ENCODE data around the gene SIGLEC10. TPM values are rescaled to one million over a fixed set of nuclear protein-coding genes. Genes with fewer than 3 reads are reported as not detected.

Gene SIGLEC10
- polyA plus RNA-seq, 4 donors, result 1.3 to 10.0 (median 2.2) TPM

DNA sequence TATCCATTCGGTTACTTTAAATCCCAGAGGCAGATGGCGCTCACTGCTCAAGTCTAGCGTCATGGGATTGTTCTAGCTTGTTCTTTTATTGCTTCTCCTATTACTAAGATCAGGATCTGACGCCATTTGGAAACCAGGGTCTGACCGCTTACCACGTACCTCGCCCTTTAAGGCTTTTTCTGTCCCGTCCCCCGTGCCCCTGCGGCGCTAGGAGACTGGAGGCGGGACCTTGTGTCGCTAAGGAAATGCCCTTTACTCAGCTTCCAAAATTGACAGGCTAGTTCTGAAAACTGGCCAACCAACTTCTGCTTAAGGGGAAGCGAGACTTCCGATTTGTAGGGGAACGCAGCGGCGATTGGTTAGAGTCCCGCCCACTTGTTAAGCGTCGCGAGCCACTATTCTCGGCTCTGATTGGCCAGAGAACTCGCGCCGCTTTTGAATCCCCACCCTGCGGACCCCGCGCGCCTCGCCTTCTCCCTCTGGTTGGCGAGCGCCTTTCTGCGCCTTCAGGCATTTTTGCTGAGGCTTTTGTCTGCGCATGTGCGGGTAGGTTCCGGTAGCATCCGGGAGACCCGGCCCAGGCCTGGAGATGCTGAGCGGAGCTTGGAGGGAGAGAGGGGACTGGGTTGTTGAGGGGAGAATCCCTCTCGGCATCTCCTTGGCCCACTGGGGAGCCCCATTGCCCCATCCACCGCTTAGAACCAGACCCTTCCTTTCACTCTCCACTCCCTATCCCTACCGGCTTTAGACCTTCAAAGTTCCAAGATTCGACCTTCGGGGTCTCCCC lies 23.2 kb downstream of the SIGLEC10 start:
- WGBS, 3 donors, result 2 to 3% (median 2%) methylated on average over 45 of the region's 45 CpGs
- peak; percentile 96 to 99 for DNase-seq
- Histone ChIP-seq H3K4me3 (ENCODE audit: low read depth in 1 of 3, low read length in 3 of 3) (peak overlapping the region in 2 of 3 donors; percentile 39 to 54), H3K36me3 (ENCODE audit: control insufficient read depth in 3 of 3, insufficient read depth in 2 of 3, low read depth in 1 of 3, low read length in 3 of 3) (no peaks in the 10 kb centered on the region), H3K9me3 (ENCODE audit: control insufficient read depth in 2 of 2, insufficient read depth in 1 of 2, low read depth in 1 of 2, low read length in 1 of 2) (no peaks in the 10 kb centered on the region), H3K4me1 (ENCODE audit: control insufficient read depth in 3 of 3, insufficient read depth in 2 of 3, low read depth in 1 of 3, low read length in 2 of 3) (peaks cover 2 to 11% (median 3%) of the 10 kb centered on the region in 3 donors), H3K27me3 (ENCODE audit: control insufficient read depth in 3 of 3, insufficient read depth in 3 of 3, low read length in 3 of 3) (no peaks in the 10 kb centered on the region), H3K27ac (ENCODE audit: low read depth in 1 of 3, low read length in 2 of 3) (peak overlapping the region; percentile 15 to 80 (median 73))
- FAIRE-seq, result no peak

DNA sequence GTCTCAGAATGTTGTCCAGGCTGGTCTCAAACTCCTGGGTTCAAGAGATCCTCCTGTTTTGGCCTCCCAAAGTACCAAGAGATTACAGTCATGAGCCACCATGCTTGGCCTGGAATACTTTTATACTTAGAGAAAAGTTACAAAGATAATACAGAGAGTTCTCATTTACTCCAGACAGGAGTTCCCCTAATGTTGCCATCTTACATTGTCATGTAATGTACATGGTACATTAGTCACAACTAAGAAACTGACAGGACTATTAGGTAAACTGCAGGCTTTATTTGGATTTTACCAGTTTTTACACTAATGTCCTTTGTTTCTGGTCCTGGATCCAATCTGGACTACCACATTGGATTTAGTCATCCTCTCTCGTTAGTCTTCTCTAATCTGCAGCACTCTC lies 24.7 kb downstream of the SIGLEC10 start:
- FAIRE-seq (no peak), DNase-seq (no peak)
- no peak overlapping the region for H3K27ac ChIP-seq (ENCODE audit: low read depth in 1 of 3, low read length in 2 of 3)
- no peaks in the 10 kb centered on the region for H3K27me3 ChIP-seq (ENCODE audit: control insufficient read depth in 3 of 3, insufficient read depth in 3 of 3, low read length in 3 of 3)
- WGBS, 3 donors, result 93 to 95% (median 95%) methylated on average over 1 of the region's 1 CpG
- H3K4me1 ChIP-seq (ENCODE audit: control insufficient read depth in 3 of 3, insufficient read depth in 2 of 3, low read depth in 1 of 3, low read length in 2 of 3), result peaks cover 2 to 23% (median 3%) of the 10 kb centered on the region in 3 donors
- no peaks in the 10 kb centered on the region for H3K9me3 ChIP-seq (ENCODE audit: control insufficient read depth in 2 of 2, insufficient read depth in 1 of 2, low read depth in 1 of 2, low read length in 1 of 2)
- no peaks in the 10 kb centered on the region for H3K36me3 ChIP-seq (ENCODE audit: control insufficient read depth in 3 of 3, insufficient read depth in 2 of 3, low read depth in 1 of 3, low read length in 3 of 3)
- H3K4me3 ChIP-seq (ENCODE audit: low read depth in 1 of 3, low read length in 3 of 3), result no peak overlapping the region

DNA sequence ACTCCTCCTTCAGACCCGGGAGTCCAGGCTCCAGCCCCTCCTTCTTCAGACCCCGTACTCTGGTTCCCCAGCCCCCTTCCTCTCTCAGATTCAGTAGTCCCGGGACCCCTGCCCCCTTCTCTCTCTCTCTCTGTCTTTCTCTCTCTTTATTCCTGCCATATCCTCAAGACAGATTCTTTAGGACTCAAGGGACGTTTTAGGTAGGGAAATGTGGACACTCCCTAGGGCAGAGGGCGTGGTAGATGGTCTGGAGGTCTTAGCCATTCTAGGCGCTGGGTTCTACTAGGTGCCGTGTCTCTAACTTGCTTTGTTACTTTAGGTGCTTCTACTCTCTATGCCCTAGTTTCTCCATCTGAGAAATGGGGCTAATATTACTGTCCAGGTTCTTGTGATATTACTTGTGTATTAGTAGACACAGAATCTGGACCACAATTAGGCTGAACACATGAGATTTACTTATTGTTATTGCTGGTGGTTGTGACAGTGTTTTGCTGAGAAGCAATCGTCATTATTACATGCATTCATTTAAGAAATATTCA lies 26.3 kb downstream of the SIGLEC10 start:
- Histone ChIP-seq H3K36me3 (ENCODE audit: control insufficient read depth in 3 of 3, insufficient read depth in 2 of 3, low read depth in 1 of 3, low read length in 3 of 3) (no peaks in the 10 kb centered on the region), H3K9me3 (ENCODE audit: control insufficient read depth in 2 of 2, insufficient read depth in 1 of 2, low read depth in 1 of 2, low read length in 1 of 2) (no peaks in the 10 kb centered on the region), H3K27me3 (ENCODE audit: control insufficient read depth in 3 of 3, insufficient read depth in 3 of 3, low read length in 3 of 3) (no peaks in the 10 kb centered on the region), H3K4me1 (ENCODE audit: control insufficient read depth in 3 of 3, insufficient read depth in 2 of 3, low read depth in 1 of 3, low read length in 2 of 3) (peaks cover 2 to 23% (median 3%) of the 10 kb centered on the region in 3 donors), H3K27ac (ENCODE audit: low read depth in 1 of 3, low read length in 2 of 3) (peak overlapping the region in 1 of 3 donors; percentile 81), H3K4me3 (ENCODE audit: low read depth in 1 of 3, low read length in 3 of 3) (peak overlapping the region in 1 of 3 donors; percentile 49)
- FAIRE-seq (no peak), DNase-seq (no peak)
- WGBS, 3 donors, result 59 to 64% (median 64%) methylated on average over 8 of the region's 8 CpGs

DNA sequence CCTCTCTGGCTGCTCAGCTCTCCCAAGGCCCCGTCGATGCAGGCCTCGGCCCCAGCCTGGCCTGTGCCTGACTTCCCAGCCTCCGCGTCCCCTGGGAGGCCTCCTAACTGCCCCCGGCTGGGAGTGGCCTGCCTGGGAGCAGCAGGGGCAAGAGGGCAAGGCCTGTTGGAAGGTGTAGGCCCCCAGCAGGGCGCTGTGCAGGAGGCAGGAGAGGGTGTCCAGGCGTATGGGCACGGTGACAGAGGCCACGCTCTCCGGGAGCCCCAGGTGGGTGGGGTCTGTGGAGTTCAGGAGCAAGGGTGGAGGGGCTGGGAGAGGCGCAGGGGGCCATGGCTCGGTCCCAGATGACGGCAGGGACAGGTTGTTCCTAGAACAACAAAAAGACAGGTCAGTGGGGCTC lies 28.3 kb downstream of the SIGLEC10 start:
- Histone ChIP-seq H3K4me3 (ENCODE audit: low read depth in 1 of 3, low read length in 3 of 3) (peak overlapping the region in 1 of 3 donors; percentile 49), H3K27me3 (ENCODE audit: control insufficient read depth in 3 of 3, insufficient read depth in 3 of 3, low read length in 3 of 3) (no peaks in the 10 kb centered on the region), H3K27ac (ENCODE audit: low read depth in 1 of 3, low read length in 2 of 3) (peak overlapping the region in 1 of 3 donors; percentile 81), H3K4me1 (ENCODE audit: control insufficient read depth in 3 of 3, insufficient read depth in 2 of 3, low read depth in 1 of 3, low read length in 2 of 3) (peaks cover 0 to 17% (median 0%) of the 10 kb centered on the region in 3 donors), H3K36me3 (ENCODE audit: control insufficient read depth in 3 of 3, insufficient read depth in 2 of 3, low read depth in 1 of 3, low read length in 3 of 3) (no peaks in the 10 kb centered on the region), H3K9me3 (ENCODE audit: control insufficient read depth in 2 of 2, insufficient read depth in 1 of 2, low read depth in 1 of 2, low read length in 1 of 2) (no peaks in the 10 kb centered on the region)
- WGBS, 3 donors, result 63 to 73% (median 69%) methylated on average over 13 to 14 of the region's 14 CpGs
- FAIRE-seq (no peak), DNase-seq (peak in 1 of 2 donors; percentile 80)

DNA sequence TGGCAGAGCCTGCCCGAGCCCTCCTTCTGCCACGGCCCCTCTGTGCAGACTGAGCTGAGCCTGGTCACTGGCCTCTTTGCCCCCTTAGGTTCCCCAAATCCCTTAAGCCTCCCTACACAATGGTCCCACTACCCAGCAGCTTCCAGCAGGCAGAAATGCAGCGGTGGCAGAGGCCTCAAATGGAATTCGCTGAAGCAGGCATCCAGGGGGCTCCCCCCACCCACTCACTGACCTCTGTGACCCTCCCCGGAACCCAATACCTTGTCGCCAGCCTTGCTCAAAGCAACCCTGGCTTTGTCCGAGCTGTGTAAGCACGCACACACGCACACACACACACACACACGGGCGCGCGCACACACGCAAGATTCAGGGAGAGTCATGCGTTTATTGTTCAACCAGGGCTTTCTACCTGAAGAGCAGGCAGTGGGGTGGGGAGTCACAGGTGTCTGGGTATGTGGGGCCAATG lies 29.5 kb downstream of the SIGLEC10 start, which contains the start of gene LIM2:
TSS of gene LIM2 (minus strand) at position 51 of the 466 bp plus-strand sequence. CDS start 531 bp downstream, outside the sequence.
- WGBS, 3 donors, result 83 to 91% (median 88%) methylated on average over 15 of the region's 15 CpGs
- H3K4me1 ChIP-seq (ENCODE audit: control insufficient read depth in 3 of 3, insufficient read depth in 2 of 3, low read depth in 1 of 3, low read length in 2 of 3), result peaks cover 0 to 15% (median 0%) of the 10 kb centered on the region in 3 donors
- H3K36me3 ChIP-seq (ENCODE audit: control insufficient read depth in 3 of 3, insufficient read depth in 2 of 3, low read depth in 1 of 3, low read length in 3 of 3), result no peaks in the 10 kb centered on the region
- no peaks in the 10 kb centered on the region for H3K27me3 ChIP-seq (ENCODE audit: control insufficient read depth in 3 of 3, insufficient read depth in 3 of 3, low read length in 3 of 3)
- peak within 1 kb of the TSS in 1 of 3 donors; percentile 81 for H3K27ac ChIP-seq (ENCODE audit: low read depth in 1 of 3, low read length in 2 of 3)
- no peak within 1 kb of the TSS for H3K4me3 ChIP-seq (ENCODE audit: low read depth in 1 of 3, low read length in 3 of 3)
- H3K9me3 ChIP-seq (ENCODE audit: control insufficient read depth in 2 of 2, insufficient read depth in 1 of 2, low read depth in 1 of 2, low read length in 1 of 2), result no peaks in the 10 kb centered on the region
- DNase-seq (no peak), FAIRE-seq (no peak)

DNA sequence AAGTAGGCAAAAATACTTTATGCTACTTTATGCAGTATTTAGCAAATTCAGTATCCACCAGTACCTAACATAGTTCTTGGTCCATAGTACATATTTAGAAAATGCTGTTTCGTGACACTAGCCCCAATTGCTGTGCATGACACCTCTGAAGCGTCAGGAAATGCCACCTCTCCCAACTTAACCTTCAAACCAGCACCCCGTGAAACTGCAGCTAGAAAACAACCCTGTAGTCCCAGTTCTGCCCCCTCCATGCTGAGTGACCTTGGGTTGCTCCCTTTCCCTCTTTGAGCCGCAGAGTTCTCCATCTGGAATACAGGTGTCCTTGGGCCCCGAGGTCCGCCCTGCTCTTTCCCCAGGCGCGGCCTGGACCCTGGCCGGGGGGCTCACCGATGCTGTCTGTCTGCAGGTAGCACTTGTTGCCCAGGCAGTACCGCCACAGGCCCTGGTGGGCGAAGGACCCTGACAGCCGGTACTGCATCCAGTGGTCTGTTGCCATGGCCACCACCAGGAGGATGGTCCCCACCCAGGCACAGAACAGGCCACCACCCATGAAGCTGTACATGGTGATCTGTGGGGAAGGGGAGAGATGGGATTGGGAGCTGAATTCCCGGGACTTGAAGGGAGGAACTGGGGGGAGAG lies 30.4 kb downstream of the SIGLEC10 start:
- Histone ChIP-seq H3K36me3 (ENCODE audit: control insufficient read depth in 3 of 3, insufficient read depth in 2 of 3, low read depth in 1 of 3, low read length in 3 of 3) (no peaks in the 10 kb centered on the region), H3K27ac (ENCODE audit: low read depth in 1 of 3, low read length in 2 of 3) (no peak overlapping the region), H3K4me1 (ENCODE audit: control insufficient read depth in 3 of 3, insufficient read depth in 2 of 3, low read depth in 1 of 3, low read length in 2 of 3) (peaks cover 0 to 15% (median 0%) of the 10 kb centered on the region in 3 donors), H3K4me3 (ENCODE audit: low read depth in 1 of 3, low read length in 3 of 3) (no peak overlapping the region), H3K27me3 (ENCODE audit: control insufficient read depth in 3 of 3, insufficient read depth in 3 of 3, low read length in 3 of 3) (no peaks in the 10 kb centered on the region), H3K9me3 (ENCODE audit: control insufficient read depth in 2 of 2, insufficient read depth in 1 of 2, low read depth in 1 of 2, low read length in 1 of 2) (no peaks in the 10 kb centered on the region)
- WGBS, 3 donors, result 79 to 83% (median 80%) methylated on average over 14 of the region's 14 CpGs
- FAIRE-seq (no peak), DNase-seq (no peak)

DNA sequence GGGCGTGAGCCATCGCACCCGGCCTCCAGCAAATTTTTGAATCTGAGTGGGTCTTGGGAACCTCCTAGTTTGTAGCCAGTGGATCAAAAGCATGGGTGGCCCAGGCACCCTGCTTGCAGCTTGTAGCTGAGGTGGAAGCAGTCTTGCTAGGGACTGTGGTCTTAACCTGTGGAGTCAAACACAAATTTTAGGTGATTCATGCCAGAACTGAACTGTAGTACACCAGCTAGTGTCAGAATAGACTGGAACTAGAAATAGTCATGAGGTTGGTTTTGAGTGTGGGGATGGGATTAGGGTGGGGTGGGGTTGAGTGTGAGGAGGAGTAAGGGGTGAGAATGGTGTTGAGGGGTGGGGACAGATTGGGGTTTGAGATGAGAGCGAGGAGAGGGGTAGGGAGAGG lies 35.4 kb downstream of the SIGLEC10 start:
- Histone ChIP-seq H3K9me3 (ENCODE audit: control insufficient read depth in 2 of 2, insufficient read depth in 1 of 2, low read depth in 1 of 2, low read length in 1 of 2) (peaks cover 0 to 3% of the 10 kb centered on the region in 2 donors), H3K4me3 (ENCODE audit: low read depth in 1 of 3, low read length in 3 of 3) (no peak overlapping the region), H3K4me1 (ENCODE audit: control insufficient read depth in 3 of 3, insufficient read depth in 2 of 3, low read depth in 1 of 3, low read length in 2 of 3) (no peaks in the 10 kb centered on the region), H3K27ac (ENCODE audit: low read depth in 1 of 3, low read length in 2 of 3) (no peak overlapping the region), H3K27me3 (ENCODE audit: control insufficient read depth in 3 of 3, insufficient read depth in 3 of 3, low read length in 3 of 3) (no peaks in the 10 kb centered on the region), H3K36me3 (ENCODE audit: control insufficient read depth in 3 of 3, insufficient read depth in 2 of 3, low read depth in 1 of 3, low read length in 3 of 3) (no peaks in the 10 kb centered on the region)
- 95 to 99% (median 98%) methylated on average over 4 of the region's 4 CpGs for WGBS, 3 donors
- no peak for FAIRE-seq
- no peak for DNase-seq

DNA sequence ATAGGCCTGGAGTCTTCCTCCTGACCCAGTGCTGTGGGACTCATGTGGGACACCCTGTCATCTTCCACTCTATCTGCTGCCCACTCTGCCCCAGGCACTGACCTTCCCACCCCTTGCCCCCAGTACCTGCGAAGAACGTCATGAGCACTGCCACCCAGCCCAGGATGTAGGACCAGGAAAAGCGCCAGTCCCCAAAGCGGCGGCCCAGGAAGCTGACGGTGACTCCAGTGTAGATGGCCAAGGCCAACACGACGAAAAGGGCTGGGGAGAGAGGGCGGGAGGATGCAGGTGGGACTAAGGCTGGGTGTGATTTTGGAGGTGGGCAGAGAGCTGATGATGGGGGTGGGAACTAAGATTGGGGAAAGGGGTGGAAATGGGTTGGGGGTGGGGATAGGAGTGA lies 37.1 kb downstream of the SIGLEC10 start:
- Histone ChIP-seq H3K27ac (ENCODE audit: low read depth in 1 of 3, low read length in 2 of 3) (no peak overlapping the region), H3K27me3 (ENCODE audit: control insufficient read depth in 3 of 3, insufficient read depth in 3 of 3, low read length in 3 of 3) (no peaks in the 10 kb centered on the region), H3K9me3 (ENCODE audit: control insufficient read depth in 2 of 2, insufficient read depth in 1 of 2, low read depth in 1 of 2, low read length in 1 of 2) (peaks cover 0 to 3% of the 10 kb centered on the region in 2 donors), H3K4me1 (ENCODE audit: control insufficient read depth in 3 of 3, insufficient read depth in 2 of 3, low read depth in 1 of 3, low read length in 2 of 3) (no peaks in the 10 kb centered on the region), H3K4me3 (ENCODE audit: low read depth in 1 of 3, low read length in 3 of 3) (no peak overlapping the region), H3K36me3 (ENCODE audit: control insufficient read depth in 3 of 3, insufficient read depth in 2 of 3, low read depth in 1 of 3, low read length in 3 of 3) (no peaks in the 10 kb centered on the region)
- no peak for DNase-seq
- no peak for FAIRE-seq
- 92 to 95% (median 94%) methylated on average over 9 of the region's 9 CpGs for WGBS, 3 donors

Measured in small intestine (tissue), 7 donors.